ENCODE measurements around the gene FGF9. TPM values are rescaled to one million over a fixed set of nuclear protein-coding genes. Genes with fewer than 3 reads are reported as not detected.

The FGF9 gene
- total RNA-seq, 1 experiment from 2014 or later: 1.5 TPM

GRCh38 chr13:21672796-21673538, 2.1 kb downstream of the FGF9 start:
- DNase-seq (ENCODE audit: low read depth, low spot score) (no peak), ATAC-seq (no peak)
- Histone ChIP-seq H3K4me3 (replicated peaks in 1 of 2; ENCODE audit: low read depth in 1 of 2, low read length in 2 of 2) (peak overlapping the region; percentile 28 to 64), H3K27me3 (ENCODE audit: insufficient read depth, low read length) (peaks cover 27% of the 10 kb centered on the region; the same call in 1 of the 2 replicates), H3K9me3 (ENCODE audit: control insufficient read depth in 1 of 2, insufficient read depth in 1 of 2, low read depth in 1 of 2, low read length in 2 of 2) (no peaks in the 10 kb centered on the region), H3K36me3 (ENCODE audit: control insufficient read depth in 1 of 2, insufficient read depth in 2 of 2, low read length in 2 of 2) (no peaks in the 10 kb centered on the region), H3K9ac (ENCODE audit: low read length) (no peak overlapping the region), H3K79me2 (ENCODE audit: insufficient read depth, low read length) (no peaks in the 10 kb centered on the region), H3K27ac (ENCODE audit: low read depth, low read length) (no peak overlapping the region), H2AFZ (ENCODE audit: low read depth, low read length, poor library complexity, severe bottlenecking) (peak overlapping the region; percentile 30), H3K4me2 (ENCODE audit: low read length) (peak overlapping the region; percentile 94), H3K9me2 (ENCODE audit: insufficient read depth) (no peaks in the 10 kb centered on the region), H3K4me1 (ENCODE audit: control insufficient read depth in 1 of 2, insufficient read depth in 2 of 2, low read length in 2 of 2) (peaks cover 33 to 59% of the 10 kb centered on the region in 2 experiments), H4K20me1 (ENCODE audit: insufficient read depth) (no peaks in the 10 kb centered on the region)
- POLR2A ChIA-PET: interaction anchor here (1.4 kb wide), 1 partner anchor 35 kb away, joined by 4 read pairs; no protein-coding TSS in a partner anchor
- no peak for TF ChIP-seq EZH2 (IDR thresholded peaks at IDR 0.05)
- 0 out of 2 replicates have a peak, but pooled peaks have one; percentile 9 for TF ChIP-seq MAX (IDR thresholded peaks at IDR 0.05)
- no peak for TF ChIP-seq RAD21 (IDR thresholded peaks at IDR 0.05; ENCODE audit: low read depth)
- CTCF ChIA-PET: no interaction called here
- no TSS peak for BruUV-seq (replicated peaks)
- intact Hi-C loops (cut with micrococcal nuclease): loop anchor here (5.0 to 10.0 kb wide), 2 partner anchors 1072 to 1119 kb away; no protein-coding TSS in a partner anchor
- RAD21 ChIA-PET (ENCODE audit: low non-redundant PET in 1 of 2, low total read pairs in 2 of 2, uncharacterized antibody in 2 of 2, unreplicated experiment in 2 of 2): no interaction called here

- ChIA-PET CTCF (no interaction called here), POLR2A (interaction anchor here (0.7 to 1.4 kb wide), 2 partner anchors 35 to 70 kb away, joined by 3 to 4 read pairs; partner anchors contain the start of gene MICU2), RAD21 (ENCODE audit: low non-redundant PET in 1 of 2, low total read pairs in 2 of 2, uncharacterized antibody in 2 of 2, unreplicated experiment in 2 of 2) (no interaction called here)
- Histone ChIP-seq H3K36me3 (ENCODE audit: control insufficient read depth in 1 of 2, insufficient read depth in 2 of 2, low read length in 2 of 2) (no peaks in the 10 kb centered on the region), H3K4me2 (ENCODE audit: low read length) (peak overlapping the region; percentile 94), H3K4me1 (ENCODE audit: control insufficient read depth in 1 of 2, insufficient read depth in 2 of 2, low read length in 2 of 2) (peaks cover 33 to 59% of the 10 kb centered on the region in 2 experiments), H2AFZ (ENCODE audit: low read depth, low read length, poor library complexity, severe bottlenecking) (peak overlapping the region; percentile 30), H3K9ac (ENCODE audit: low read length) (no peak overlapping the region), H3K9me3 (ENCODE audit: control insufficient read depth in 1 of 2, insufficient read depth in 1 of 2, low read depth in 1 of 2, low read length in 2 of 2) (no peaks in the 10 kb centered on the region), H3K79me2 (ENCODE audit: insufficient read depth, low read length) (no peaks in the 10 kb centered on the region), H3K27me3 (ENCODE audit: insufficient read depth, low read length) (peaks cover 27% of the 10 kb centered on the region; the same call in 1 of the 2 replicates), H3K27ac (ENCODE audit: low read depth, low read length) (peak overlapping the region; percentile 48; the same call in 1 of the 2 replicates), H4K20me1 (ENCODE audit: insufficient read depth) (no peaks in the 10 kb centered on the region), H3K9me2 (ENCODE audit: insufficient read depth) (no peaks in the 10 kb centered on the region), H3K4me3 (replicated peaks in 1 of 2; ENCODE audit: low read depth in 1 of 2, low read length in 2 of 2) (peak overlapping the region; percentile 28 to 64)
- no peak for DNase-seq (ENCODE audit: low read depth, low spot score)
- no TSS peak for BruUV-seq (replicated peaks)
- intact Hi-C loops (cut with micrococcal nuclease): loop anchor here (5.0 to 10.0 kb wide), 2 partner anchors 1071 to 1119 kb away; no protein-coding TSS in a partner anchor
- ATAC-seq: peak; percentile 12
- peak in 2 of 3 experiments; percentile 14 to 17; a peak in 2 of 6 replicates for TF ChIP-seq CTCF (IDR thresholded peaks at IDR 0.05 in 2 of 3, conservative IDR thresholded peaks at IDR 0.05 in 1 of 3; ENCODE audit: borderline replicate concordance in 1 of 3, insufficient read depth in 1 of 3, low read depth in 2 of 3, low read length in 2 of 3)
- no peak for TF ChIP-seq TCF7L2 (IDR thresholded peaks at IDR 0.05; ENCODE audit: borderline replicate concordance, extremely low read depth, insufficient read depth, insufficient read length)
- TF ChIP-seq, protein P1, sequence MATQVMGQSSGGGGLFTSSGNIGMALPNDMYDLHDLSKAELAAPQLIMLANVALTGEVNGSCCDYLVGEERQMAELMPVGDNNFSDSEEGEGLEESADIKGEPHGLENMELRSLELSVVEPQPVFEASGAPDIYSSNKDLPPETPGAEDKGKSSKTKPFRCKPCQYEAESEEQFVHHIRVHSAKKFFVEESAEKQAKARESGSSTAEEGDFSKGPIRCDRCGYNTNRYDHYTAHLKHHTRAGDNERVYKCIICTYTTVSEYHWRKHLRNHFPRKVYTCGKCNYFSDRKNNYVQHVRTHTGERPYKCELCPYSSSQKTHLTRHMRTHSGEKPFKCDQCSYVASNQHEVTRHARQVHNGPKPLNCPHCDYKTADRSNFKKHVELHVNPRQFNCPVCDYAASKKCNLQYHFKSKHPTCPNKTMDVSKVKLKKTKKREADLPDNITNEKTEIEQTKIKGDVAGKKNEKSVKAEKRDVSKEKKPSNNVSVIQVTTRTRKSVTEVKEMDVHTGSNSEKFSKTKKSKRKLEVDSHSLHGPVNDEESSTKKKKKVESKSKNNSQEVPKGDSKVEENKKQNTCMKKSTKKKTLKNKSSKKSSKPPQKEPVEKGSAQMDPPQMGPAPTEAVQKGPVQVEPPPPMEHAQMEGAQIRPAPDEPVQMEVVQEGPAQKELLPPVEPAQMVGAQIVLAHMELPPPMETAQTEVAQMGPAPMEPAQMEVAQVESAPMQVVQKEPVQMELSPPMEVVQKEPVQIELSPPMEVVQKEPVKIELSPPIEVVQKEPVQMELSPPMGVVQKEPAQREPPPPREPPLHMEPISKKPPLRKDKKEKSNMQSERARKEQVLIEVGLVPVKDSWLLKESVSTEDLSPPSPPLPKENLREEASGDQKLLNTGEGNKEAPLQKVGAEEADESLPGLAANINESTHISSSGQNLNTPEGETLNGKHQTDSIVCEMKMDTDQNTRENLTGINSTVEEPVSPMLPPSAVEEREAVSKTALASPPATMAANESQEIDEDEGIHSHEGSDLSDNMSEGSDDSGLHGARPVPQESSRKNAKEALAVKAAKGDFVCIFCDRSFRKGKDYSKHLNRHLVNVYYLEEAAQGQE (IDR thresholded peaks at IDR 0.05; ENCODE audit: low read depth): no peak
- no peak for TF ChIP-seq FOSL1 (IDR thresholded peaks at IDR 0.05; ENCODE audit: low read depth)
- TF ChIP-seq ZFX (IDR thresholded peaks at IDR 0.05): 0 out of 2 replicates have a peak, but pooled peaks have one; percentile 28
- TF ChIP-seq, protein P2, sequence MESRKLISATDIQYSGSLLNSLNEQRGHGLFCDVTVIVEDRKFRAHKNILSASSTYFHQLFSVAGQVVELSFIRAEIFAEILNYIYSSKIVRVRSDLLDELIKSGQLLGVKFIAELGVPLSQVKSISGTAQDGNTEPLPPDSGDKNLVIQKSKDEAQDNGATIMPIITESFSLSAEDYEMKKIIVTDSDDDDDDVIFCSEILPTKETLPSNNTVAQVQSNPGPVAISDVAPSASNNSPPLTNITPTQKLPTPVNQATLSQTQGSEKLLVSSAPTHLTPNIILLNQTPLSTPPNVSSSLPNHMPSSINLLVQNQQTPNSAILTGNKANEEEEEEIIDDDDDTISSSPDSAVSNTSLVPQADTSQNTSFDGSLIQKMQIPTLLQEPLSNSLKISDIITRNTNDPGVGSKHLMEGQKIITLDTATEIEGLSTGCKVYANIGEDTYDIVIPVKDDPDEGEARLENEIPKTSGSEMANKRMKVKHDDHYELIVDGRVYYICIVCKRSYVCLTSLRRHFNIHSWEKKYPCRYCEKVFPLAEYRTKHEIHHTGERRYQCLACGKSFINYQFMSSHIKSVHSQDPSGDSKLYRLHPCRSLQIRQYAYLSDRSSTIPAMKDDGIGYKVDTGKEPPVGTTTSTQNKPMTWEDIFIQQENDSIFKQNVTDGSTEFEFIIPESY (IDR thresholded peaks at IDR 0.05; ENCODE audit: extremely low read depth, insufficient replicate concordance, low read length): no peak
- no peak for TF ChIP-seq POLR2AphosphoS5 (IDR thresholded peaks at IDR 0.05; ENCODE audit: low read depth, low read length)
Observed at GRCh38 chr13:21673539-21673788, 2.6 kb downstream of the FGF9 start.
